GM12875 (cell line): Measurements from ENCODE around the gene PCDHA1.
"Not testable (repeated sequence)": the region's sequence is repeated elsewhere in the genome, so short reads cannot be mapped to it uniquely, and the experiment has no call there.

ENCODE experiments used
- H3K4me3 ChIP-seq: one replicate; pipeline ENCODE4 v1.5.1; 2011; ENCODE audit warnings: low read depth, low read length, control low read depth
- CTCF ChIP-seq: IDR thresholded peaks from 2 replicates; pipeline ENCODE4 v1.5.1; 2011; ENCODE audit warnings: low read depth, mild to moderate bottlenecking, control low read depth, inconsistent platforms, low read length, moderate library complexity, borderline replicate concordance; ENCODE audit not compliant: insufficient read depth

Gene PCDHA1

GRCh38 chr5:140833993-140834392, 48.1 kb downstream of the PCDHA1 start, which contains the start of gene PCDHA7:
Gene PCDHA7, plus strand, starts transcription at chr5:140834269. Its CDS starts 115 bp downstream, at chr5:140834384.
- no peak for TF ChIP-seq CTCF
- no peak within 1 kb of the TSS for H3K4me3 ChIP-seq

GRCh38 chr5:140834439-140835008, 48.6 kb downstream of the PCDHA1 start:
- not testable (repeated sequence) for H3K4me3 ChIP-seq

DNA sequence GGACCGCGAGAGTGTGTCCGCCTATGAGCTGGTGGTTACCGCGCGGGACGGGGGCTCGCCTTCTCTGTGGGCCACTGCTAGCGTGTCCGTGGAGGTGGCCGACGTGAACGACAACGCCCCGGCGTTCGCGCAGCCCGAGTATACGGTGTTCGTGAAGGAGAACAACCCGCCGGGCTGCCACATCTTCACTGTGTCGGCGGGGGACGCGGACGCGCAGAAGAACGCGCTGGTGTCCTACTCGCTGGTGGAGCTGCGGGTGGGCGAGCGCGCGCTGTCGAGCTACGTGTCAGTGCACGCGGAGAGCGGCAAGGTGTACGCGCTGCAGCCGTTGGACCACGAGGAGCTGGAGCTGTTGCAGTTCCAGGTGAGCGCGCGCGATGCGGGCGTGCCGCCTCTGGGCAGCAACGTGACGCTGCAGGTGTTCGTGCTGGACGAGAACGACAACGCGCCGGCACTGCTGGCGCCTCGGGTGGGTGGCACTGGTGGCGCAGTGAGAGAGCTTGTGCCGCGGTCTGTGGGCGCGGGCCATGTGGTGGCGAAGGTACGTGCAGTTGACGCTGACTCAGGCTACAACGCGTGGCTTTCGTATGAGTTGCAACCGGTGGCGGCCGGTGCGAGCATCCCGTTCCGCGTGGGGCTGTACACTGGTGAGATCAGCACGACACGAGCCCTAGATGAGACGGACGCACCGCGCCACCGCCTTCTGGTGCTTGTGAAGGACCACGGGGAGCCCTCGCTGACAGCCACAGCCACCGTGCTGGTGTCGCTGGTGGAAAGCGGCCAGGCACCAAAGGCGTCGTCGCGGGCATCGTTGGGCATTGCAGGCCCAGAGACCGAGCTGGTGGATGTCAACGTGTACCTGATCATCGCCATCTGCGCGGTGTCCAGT, 49.9 kb downstream of the PCDHA1 start:
- TF ChIP-seq CTCF, result no peak
- no peak overlapping the region for H3K4me3 ChIP-seq

DNA sequence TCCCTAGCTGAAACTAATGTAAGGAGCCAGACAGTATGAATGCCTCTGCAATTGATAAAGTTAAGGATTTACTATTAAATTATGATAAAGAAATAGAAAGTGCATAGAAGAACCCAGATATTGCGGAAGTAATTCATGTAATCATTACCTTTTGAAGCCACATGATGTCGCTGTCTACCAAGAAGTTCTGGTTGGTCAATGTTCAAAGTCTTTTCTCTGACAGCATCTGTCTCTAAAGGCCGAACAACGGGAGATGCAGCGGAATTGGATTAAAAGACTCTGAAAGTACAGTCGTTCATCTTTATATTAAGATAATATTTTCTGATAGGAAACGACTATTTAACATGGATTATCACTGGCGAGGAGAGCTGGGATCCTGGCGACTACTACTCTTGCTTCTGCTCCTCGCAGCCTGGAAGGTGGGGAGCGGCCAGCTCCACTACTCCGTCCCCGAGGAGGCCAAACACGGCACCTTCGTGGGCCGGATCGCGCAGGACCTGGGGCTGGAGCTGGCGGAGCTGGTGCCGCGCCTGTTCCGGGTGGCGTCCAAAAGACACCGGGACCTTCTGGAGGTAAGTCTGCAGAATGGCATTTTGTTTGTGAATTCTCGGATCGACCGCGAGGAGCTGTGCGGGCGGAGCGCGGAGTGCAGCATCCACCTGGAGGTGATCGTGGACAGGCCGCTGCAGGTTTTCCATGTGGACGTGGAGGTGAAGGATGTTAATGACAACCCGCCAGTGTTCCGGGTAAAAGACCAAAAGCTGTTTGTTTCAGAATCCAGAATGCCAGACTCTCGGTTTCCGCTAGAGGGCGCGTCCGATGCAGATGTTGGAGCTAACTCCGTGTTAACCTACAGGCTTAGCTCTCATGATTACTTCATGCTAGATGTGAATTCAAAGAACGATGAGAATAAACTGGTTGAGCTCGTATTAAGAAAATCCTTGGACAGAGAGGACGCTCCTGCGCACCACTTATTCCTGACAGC, 55.3 kb downstream of the PCDHA1 start, which contains the start of gene PCDHA8:
Gene PCDHA8, plus strand, starts transcription at position 210 of the 985 bp plus-strand sequence. Its CDS starts 135 bp downstream, at position 345.
- H3K4me3 ChIP-seq, result no peak within 1 kb of the TSS
- no peak for TF ChIP-seq CTCF

GRCh38 chr5:140842798-140843733, 57.1 kb downstream of the PCDHA1 start:
- H3K4me3 ChIP-seq, result no peak overlapping the region
- TF ChIP-seq CTCF, result no peak

- not testable (repeated sequence) for H3K4me3 ChIP-seq
Observed at GRCh38 chr5:140848139-140849102, 62.5 kb downstream of the PCDHA1 start, which contains the start of gene PCDHA9. Gene PCDHA9, plus strand, starts transcription at chr5:140848382. Its CDS starts 114 bp downstream, at chr5:140848496.

DNA sequence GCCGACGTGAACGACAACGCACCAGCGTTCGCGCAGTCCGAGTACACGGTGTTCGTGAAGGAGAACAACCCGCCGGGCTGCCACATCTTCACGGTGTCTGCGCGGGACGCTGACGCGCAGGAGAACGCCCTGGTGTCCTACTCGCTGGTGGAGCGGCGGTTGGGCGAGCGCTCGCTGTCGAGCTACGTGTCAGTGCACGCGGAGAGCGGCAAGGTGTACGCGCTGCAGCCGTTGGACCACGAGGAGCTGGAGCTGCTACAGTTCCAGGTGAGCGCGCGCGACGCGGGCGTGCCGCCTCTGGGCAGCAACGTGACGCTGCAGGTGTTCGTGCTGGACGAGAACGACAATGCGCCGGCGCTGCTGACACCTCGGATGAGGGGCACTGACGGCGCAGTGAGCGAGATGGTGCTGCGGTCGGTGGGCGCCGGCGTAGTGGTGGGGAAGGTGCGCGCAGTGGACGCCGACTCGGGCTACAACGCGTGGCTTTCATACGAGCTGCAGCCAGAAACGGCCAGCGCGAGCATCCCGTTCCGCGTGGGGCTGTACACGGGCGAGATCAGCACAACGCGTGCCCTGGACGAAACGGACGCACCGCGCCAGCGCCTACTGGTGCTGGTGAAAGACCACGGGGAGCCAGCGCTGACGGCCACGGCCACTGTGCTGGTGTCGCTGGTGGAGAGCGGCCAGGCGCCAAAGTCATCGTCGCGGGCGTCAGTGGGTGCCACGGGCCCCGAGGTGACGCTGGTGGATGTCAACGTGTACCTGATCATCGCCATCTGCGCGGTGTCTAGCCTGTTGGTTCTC, 64.1 kb downstream of the PCDHA1 start:
- not testable (repeated sequence) for H3K4me3 ChIP-seq
